Cortex of kidney (tissue), 1 donor: ENCODE data around the gene C13orf42.
"Not testable (repeated sequence)": the region's sequence is repeated elsewhere in the genome, so short reads cannot be mapped to it uniquely, and the experiment has no call there.

Source experiments
- DNase-seq: peaks from one replicate; lab custom pipeline; 2025; lab: John Stamatoyannopoulos, UW

Gene C13orf42

GRCh38 chr13:51120873-51121272, 9.8 kb upstream of the C13orf42 start:
- DNase-seq = not testable (repeated sequence)

- DNase-seq = no peak
Observed at GRCh38 chr13:51118809-51119431, 7.8 kb upstream of the C13orf42 start.

GRCh38 chr13:51113969-51114368, 2.9 kb upstream of the C13orf42 start:
- no peak for DNase-seq

GRCh38 chr13:51113186-51113881, 2.3 kb upstream of the C13orf42 start:
- no peak for DNase-seq

- DNase-seq = no peak
Observed at GRCh38 chr13:51112771-51113170, 1.7 kb upstream of the C13orf42 start.

GRCh38 chr13:51111997-51112396, 923 bp upstream of the C13orf42 start:
- no peak for DNase-seq

GRCh38 chr13:51107996-51108395, 3.1 kb downstream of the C13orf42 start:
- no peak for DNase-seq

GRCh38 chr13:51105046-51105445, 6.0 kb downstream of the C13orf42 start:
- no peak for DNase-seq

- DNase-seq = no peak
Observed at GRCh38 chr13:51101636-51102235, 9.3 kb downstream of the C13orf42 start.

- no peak for DNase-seq
Observed at GRCh38 chr13:51097353-51098043, 13.6 kb downstream of the C13orf42 start.

GRCh38 chr13:51096131-51096530, 14.9 kb downstream of the C13orf42 start:
- DNase-seq = no peak

- DNase-seq = no peak
Observed at GRCh38 chr13:51093574-51093973, 17.5 kb downstream of the C13orf42 start.

- DNase-seq = no peak
Observed at GRCh38 chr13:51091839-51092238, 19.2 kb downstream of the C13orf42 start.

- DNase-seq = no peak
Observed at GRCh38 chr13:51083706-51084105, 27.4 kb downstream of the C13orf42 start.

GRCh38 chr13:51080478-51081065, 30.5 kb downstream of the C13orf42 start:
- DNase-seq = not testable (repeated sequence)

- no peak for DNase-seq
Observed at GRCh38 chr13:51071493-51071892, 39.6 kb downstream of the C13orf42 start.

GRCh38 chr13:51070005-51070649, 40.9 kb downstream of the C13orf42 start:
- no peak for DNase-seq

GRCh38 chr13:51068501-51068900, 42.6 kb downstream of the C13orf42 start:
- DNase-seq = no peak

- DNase-seq = no peak
Observed at GRCh38 chr13:51067706-51068105, 43.4 kb downstream of the C13orf42 start.

- DNase-seq = no peak
Observed at GRCh38 chr13:51067210-51067701, 43.8 kb downstream of the C13orf42 start.

GRCh38 chr13:51066091-51066831, 44.8 kb downstream of the C13orf42 start:
- DNase-seq = no peak
